COLO829 (cell line): ENCODE measurements around the gene C2orf49.
"Not testable (repeated sequence)": the region's sequence is repeated elsewhere in the genome, so short reads cannot be mapped to it uniquely, and the experiment has no call there.

Experiments used
- DNase-seq: peaks from one replicate; pipeline ENCODE4 v3.0.0; 2012; ENCODE audit warnings: low spot score

The C2orf49 gene

DNA sequence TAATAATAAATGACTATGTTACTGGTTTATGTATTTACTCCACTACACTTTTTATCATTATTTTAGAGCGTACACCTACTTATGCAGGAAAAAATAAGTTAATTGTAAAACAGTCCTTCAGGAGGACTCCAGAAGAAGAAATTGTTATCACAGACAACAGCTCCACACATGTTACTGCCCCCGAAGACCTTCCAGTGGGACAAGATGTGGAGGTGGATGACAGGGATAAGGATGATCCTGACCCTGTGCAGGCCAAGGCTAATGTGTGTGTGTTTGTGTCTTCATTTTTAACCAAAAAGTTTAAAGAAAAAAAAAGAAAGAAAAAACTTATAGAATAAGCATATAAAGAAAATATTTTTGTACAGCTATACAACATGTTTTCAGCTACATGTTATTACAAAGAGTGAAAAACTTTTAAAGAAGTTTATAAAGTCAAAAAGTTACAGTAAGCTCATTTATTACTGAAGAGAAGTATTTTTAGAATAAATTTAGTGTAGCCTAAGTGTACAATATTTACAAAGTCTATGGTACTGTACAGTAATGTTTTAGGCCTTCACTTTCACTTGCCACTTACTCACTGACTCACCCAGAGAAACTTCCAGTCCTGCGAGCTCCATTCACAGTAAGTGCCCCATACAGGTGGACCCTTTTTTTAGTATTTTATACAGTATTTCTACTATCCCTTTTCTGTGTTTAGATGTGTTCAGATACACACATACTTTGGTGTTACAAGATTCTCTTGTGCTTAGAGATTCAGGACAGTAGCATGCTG lies 15.3 kb upstream of the C2orf49 start:
- no peak for DNase-seq

GRCh38 chr2:105323111-105323510 lies 14.2 kb upstream of the C2orf49 start:
- DNase-seq, result no peak

DNA sequence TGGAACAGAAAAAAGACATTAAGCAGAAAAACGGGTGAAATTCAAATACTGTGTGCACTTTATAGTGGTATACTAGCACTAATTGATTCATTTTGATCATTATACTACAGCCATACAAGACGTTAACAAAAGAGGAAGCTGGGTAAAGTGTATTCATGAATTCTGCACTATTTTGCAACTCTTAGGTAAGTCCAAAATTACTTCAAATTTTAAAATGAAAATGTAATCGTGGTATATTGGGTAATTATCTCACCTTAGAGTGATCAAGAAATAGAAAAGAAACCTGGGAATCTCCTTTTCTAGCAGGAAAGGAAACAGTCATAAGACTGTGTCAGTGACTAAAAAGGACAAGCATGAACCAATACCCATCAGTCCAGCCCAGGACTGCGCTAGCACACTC lies 13.2 kb upstream of the C2orf49 start:
- no peak for DNase-seq

GRCh38 chr2:105324732-105325131 lies 12.6 kb upstream of the C2orf49 start:
- DNase-seq, result no peak

- DNase-seq, result no peak
Measured at GRCh38 chr2:105325389-105325963, 11.9 kb upstream of the C2orf49 start.

GRCh38 chr2:105327271-105327670 lies 10.1 kb upstream of the C2orf49 start:
- not testable (repeated sequence) for DNase-seq

DNA sequence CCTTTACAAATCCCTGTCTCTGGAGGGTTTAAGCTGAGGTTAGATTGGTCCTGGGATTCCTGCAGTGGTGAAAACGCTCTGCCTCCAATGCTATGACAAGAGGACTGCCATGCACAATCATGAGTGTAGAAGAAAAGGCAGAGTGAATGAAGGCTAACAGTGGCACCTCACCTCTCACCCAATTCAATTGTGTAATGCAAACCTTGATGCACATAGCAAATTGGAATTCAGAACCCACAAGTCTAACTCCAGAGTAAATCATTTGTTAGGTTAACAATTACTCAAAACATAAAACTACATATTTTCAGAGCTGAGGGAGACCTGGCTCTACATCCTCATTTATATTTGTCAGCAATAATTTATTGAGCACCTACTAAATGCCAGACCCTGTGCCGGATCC lies 9.7 kb upstream of the C2orf49 start:
- DNase-seq, result no peak

- no peak for DNase-seq
Measured at GRCh38 chr2:105328281-105329196, 8.8 kb upstream of the C2orf49 start.

DNA sequence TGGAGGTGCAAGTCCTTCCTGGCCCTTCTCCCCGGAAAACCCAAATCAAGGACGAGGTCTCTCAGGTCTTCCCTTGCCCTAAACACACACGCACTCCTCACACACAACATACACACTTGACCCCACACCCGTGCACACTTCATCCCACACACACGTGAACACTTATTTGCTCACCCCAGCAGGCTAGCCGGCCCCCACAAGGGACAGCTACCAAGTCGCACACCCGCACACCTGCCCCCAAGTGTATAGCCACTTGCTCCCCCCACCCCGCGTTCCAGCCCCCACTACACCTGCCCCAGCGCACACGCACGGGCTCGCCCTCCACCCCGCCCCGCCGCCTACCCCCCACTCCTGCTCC lies 8.2 kb upstream of the C2orf49 start:
- no peak for DNase-seq

- DNase-seq, result no peak
Measured at GRCh38 chr2:105329561-105330495, 7.5 kb upstream of the C2orf49 start, which contains the start of gene TGFBRAP1. Gene TGFBRAP1 (minus strand): TSS chr2:105329735. CDS start chr2:105308301, 21,434 bp downstream.

DNA sequence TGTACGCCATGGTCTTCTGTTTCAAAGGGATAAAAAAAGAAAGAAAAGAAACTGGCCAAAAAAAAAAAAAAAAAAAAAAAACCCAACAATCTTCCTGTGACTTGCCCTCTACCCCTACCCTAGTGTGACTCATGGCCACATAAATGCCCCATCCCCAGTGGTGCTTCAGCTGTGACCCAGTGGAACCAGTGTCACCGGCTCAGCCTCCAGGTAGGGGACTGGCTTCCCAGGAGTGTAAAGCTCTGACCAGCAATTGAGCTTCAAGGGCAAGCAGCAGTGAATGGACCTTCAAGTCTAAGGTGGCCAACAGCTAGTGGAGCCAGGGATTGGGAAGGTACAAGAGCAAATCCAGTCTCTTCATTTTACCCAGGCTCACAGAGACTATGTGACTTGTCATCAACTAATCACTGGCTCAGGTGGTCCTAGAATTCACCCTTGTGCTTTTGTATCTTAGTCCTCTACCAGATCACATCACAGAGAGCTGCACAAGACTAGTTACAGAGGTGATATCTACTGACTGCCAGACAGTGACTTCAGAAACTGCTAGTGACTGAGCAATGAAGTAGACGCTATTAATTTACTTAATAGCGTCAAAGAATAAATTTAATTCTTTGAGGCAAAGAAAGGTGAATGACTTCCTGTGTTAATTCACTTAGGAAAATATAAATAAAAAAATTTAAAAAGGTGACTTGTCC lies 6.5 kb upstream of the C2orf49 start:
- no peak for DNase-seq

GRCh38 chr2:105334211-105334610 lies 3.1 kb upstream of the C2orf49 start:
- no peak for DNase-seq

- no peak for DNase-seq
Measured at GRCh38 chr2:105335469-105335868, 1.9 kb upstream of the C2orf49 start.

- no peak for DNase-seq
Measured at GRCh38 chr2:105336786-105337121, 586 bp upstream of the C2orf49 start.

DNA sequence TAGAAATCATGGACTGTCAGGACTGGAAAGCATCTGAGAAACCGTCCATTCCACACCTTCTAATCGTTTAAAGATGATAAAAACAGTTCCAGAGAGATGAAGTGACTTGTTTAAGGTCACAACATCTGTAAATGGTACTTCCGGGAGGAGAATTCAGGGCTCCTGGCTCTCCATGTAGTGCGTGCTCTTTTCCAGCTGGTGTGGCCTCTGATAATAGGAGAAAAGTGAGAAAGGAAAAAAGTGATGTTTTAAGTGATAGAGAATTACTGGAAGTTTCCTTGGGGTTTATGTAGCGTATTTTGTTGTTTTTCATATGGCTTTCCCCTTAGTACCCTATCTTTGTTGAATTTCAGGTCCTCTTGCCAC lies 663 bp downstream of the C2orf49 start:
- DNase-seq, result no peak

- DNase-seq, result no peak
Measured at GRCh38 chr2:105339414-105339813, 2.1 kb downstream of the C2orf49 start.

DNA sequence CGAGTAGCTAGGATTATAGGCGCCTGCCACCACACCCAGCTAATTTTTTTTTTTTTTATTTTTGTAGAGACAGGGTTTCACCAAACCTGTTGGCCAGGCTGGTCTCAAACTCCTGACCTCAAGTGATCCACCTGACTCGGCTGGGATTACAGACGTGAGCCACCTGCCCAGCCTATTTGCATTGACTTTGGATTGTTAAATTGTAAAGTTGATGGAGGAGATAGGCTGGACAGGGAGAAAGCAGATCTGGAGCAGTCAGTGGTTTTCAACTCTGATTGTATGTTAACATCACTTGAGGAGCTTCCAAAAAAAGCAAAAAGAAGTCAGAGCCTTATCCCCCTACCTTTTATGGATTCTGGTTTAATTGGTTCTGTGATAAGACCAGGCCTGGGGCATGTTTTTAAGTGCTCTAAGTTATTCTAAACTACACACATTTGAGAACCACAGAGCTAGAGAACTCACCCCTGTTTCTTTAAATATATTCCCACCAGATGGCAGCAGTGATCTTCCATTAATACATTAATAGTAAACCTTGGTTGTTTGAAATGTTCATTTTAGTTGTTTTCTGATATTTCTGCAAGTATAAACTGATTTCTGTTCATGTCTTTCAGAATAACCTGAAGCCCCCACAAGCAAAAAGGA lies 7.5 kb downstream of the C2orf49 start:
- no peak for DNase-seq

GRCh38 chr2:105357122-105357521 lies 19.8 kb downstream of the C2orf49 start:
- DNase-seq, result no peak

DNA sequence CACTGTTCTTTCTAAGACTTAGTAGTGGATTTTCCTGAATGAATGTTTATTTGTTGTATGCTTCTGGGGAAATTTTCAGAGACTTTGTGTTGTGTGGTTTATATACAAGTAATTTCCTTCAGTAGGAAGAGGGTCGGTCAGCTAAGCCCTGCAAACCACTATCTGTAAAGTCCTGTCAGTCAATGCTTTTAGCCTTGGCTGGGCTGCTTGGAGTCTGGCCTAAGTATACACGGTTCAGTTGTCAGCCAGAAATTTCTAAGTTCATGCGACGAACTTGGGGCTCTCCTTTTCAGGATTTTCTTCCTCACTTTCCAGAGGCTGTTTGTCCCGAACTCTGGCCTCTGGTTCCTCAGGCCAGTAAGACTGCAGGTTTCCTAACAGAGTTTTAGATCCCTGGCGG lies 21.3 kb downstream of the C2orf49 start:
- DNase-seq, result no peak

DNA sequence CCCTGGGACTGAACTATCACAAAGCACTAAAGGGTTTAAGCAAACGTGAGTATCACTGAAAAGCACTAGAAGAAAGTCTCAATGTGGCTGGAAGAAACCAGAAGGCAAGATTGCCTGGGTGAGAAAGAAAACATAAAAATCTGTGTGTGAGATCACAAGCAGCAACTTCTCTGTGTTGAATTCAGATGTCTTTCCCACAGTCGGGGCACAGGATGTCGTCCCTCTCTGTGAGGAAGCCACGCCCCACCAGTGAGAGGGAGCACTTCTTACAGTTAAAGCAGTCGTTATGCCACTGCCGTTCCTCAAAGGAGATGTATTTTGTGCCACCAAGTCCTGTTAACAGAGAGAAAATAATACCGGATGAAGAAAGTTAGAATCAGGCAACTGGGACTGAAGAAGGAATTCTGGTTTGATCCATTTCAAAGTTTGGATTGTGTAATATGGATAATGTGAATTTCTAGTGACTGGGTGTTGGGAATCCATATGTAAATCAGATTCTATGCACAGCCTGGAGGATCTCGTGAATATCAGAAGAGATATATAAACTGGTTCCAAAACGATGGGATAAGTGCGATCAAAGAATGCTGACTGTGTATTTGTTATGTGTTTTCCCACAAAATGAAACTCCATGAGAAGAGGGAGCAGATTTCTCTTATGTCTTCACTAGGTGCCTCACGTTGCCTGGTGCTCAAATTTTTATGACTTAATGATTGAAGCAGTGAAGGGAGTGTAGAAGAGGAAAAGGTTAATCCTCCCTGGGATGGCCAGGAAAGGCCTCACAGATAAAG lies 24.0 kb downstream of the C2orf49 start:
- DNase-seq, result no peak
